Measurements from ENCODE around the gene DELE1. TPM values are rescaled to one million over a fixed set of nuclear protein-coding genes. Genes with fewer than 3 reads are reported as not detected.

The DELE1 gene
- total RNA-seq, 2 donors from 2014 or later: 66.7 to 98.1 TPM

DNA sequence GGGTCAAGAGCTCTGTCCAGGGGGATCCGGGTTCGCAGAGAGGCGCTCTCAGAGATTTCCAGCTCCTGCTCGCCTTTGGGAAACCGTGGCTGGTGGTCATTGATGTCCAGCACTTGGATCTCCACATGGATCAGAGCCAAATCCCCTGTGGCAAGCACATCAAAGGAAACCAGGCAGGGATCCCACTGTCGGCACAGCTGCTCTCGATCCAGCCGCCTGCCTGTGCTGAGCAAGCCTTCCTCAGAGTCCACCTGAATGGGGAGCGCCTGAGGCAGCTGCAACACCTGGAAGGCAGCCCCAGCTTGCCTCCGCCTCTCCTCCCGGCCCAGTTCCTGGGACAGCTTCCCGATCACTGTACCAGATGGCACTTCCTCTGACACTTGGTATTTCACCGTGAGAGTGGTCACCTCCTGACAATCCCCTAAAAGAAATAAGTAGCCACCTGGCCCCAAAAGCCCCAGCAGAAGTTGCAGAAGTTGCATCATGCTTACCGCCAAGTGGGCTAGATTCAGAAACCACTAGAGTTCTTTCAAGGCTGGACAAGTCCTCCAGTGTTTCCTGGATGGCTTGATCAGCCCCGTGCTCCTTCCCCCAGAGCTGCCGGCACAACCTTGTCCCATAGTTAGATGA, 33.8 kb downstream of the DELE1 start:
- Histone ChIP-seq H3K9me3 (no peaks in the 10 kb centered on the region), H3K27ac (no peak overlapping the region), H3K36me3 (no peaks in the 10 kb centered on the region), H3K4me3 (no peak overlapping the region), H3K27me3 (replicated peaks; ENCODE audit: insufficient read depth) (no peaks in the 10 kb centered on the region), H3K4me1 (replicated peaks) (no peaks in the 10 kb centered on the region)
- WGBS: 66% methylated on average over 16 of the region's 16 CpGs
- no peak for DNase-seq (ENCODE audit: low spot score)
- TF ChIP-seq POLR2A (IDR thresholded peaks at IDR 0.05) (no peak), POLR2AphosphoS5 (IDR thresholded peaks at IDR 0.05) (no peak)
- TF ChIP-seq, protein P1, sequence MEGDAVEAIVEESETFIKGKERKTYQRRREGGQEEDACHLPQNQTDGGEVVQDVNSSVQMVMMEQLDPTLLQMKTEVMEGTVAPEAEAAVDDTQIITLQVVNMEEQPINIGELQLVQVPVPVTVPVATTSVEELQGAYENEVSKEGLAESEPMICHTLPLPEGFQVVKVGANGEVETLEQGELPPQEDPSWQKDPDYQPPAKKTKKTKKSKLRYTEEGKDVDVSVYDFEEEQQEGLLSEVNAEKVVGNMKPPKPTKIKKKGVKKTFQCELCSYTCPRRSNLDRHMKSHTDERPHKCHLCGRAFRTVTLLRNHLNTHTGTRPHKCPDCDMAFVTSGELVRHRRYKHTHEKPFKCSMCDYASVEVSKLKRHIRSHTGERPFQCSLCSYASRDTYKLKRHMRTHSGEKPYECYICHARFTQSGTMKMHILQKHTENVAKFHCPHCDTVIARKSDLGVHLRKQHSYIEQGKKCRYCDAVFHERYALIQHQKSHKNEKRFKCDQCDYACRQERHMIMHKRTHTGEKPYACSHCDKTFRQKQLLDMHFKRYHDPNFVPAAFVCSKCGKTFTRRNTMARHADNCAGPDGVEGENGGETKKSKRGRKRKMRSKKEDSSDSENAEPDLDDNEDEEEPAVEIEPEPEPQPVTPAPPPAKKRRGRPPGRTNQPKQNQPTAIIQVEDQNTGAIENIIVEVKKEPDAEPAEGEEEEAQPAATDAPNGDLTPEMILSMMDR (IDR thresholded peaks at IDR 0.05): no peak
- intact Hi-C loops (cut with DNase I): no loop called here

DNA sequence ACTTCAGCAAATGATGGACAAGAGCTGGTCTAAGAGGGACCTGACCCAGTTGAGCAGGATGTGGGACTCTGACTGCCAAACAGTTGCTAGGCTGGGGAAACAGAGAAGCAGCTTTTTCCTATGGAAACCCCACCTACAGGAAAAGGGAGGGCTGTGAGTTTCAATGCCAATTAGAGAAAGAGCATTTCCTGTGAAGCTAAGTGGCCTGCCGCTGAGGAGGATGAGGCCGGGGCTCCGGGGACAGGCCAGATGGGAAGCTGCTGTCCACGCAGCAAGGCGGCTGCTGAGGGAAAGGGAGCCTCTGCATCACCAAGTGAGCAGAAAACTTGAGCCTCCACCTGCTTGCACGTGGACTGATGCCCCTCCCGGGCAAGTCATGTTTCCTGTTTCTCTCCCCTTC, 34.4 kb downstream of the DELE1 start, which contains the start of gene PCDH12:
PCDH12 (minus strand) TSS at position 90 of the 400 bp plus-strand sequence. CDS start 351 bp downstream, outside the sequence.
- WGBS: 34% methylated on average over 7 of the region's 7 CpGs
- H3K4me1 ChIP-seq (replicated peaks): no peaks in the 10 kb centered on the region
- no peak within 1 kb of the TSS for H3K4me3 ChIP-seq
- TF ChIP-seq, protein P1 (IDR thresholded peaks at IDR 0.05): no peak
- TF ChIP-seq POLR2A (IDR thresholded peaks at IDR 0.05): no peak
- no peak for TF ChIP-seq POLR2AphosphoS5 (IDR thresholded peaks at IDR 0.05)
- H3K9me3 ChIP-seq: no peaks in the 10 kb centered on the region
- DNase-seq (ENCODE audit: low spot score): no peak
- H3K27ac ChIP-seq: no peak within 1 kb of the TSS
- H3K27me3 ChIP-seq (replicated peaks; ENCODE audit: insufficient read depth): no peaks in the 10 kb centered on the region
- H3K36me3 ChIP-seq: no peaks in the 10 kb centered on the region
- intact Hi-C loops (cut with DNase I): no loop called here

DNA sequence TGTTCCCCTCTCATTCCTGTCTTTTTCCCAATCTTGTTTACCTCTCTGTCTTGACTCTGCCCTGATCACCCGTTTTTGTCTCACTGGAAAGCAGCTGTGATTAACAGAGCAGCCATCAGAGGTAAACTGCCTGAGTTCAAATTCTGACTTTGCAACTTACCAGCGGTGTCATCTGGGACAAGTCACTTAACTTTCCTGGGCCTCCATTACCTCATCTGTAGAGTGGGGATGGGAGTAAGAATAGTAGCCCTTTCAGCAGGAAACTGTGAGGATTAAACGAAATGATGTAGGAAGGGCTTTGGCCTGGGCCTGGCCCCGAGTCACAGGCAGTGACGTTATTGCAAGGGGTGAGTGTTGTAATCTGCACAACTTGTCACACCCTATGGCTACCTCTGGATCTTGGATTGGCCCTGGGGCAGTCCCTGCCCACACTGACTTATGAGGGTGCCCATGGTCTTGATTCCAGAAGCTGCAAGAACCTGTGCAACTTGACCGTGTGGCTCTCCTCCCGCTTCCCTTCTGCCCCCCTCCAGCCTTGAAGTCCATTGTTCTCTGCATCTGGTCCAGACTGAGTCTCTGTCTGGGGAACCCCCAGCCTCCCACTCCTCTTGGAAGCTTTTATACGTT, 35.0 kb downstream of the DELE1 start:
- Histone ChIP-seq H3K27ac (no peak overlapping the region), H3K27me3 (replicated peaks; ENCODE audit: insufficient read depth) (no peaks in the 10 kb centered on the region), H3K4me1 (replicated peaks) (no peaks in the 10 kb centered on the region), H3K4me3 (no peak overlapping the region), H3K9me3 (no peaks in the 10 kb centered on the region), H3K36me3 (no peaks in the 10 kb centered on the region)
- TF ChIP-seq, protein P1 (IDR thresholded peaks at IDR 0.05): no peak
- TF ChIP-seq POLR2A (IDR thresholded peaks at IDR 0.05): no peak
- TF ChIP-seq POLR2AphosphoS5 (IDR thresholded peaks at IDR 0.05): no peak
- intact Hi-C loops (cut with DNase I): no loop called here
- 72% methylated on average over 8 of the region's 8 CpGs for WGBS
- DNase-seq (ENCODE audit: low spot score): no peak

DNA sequence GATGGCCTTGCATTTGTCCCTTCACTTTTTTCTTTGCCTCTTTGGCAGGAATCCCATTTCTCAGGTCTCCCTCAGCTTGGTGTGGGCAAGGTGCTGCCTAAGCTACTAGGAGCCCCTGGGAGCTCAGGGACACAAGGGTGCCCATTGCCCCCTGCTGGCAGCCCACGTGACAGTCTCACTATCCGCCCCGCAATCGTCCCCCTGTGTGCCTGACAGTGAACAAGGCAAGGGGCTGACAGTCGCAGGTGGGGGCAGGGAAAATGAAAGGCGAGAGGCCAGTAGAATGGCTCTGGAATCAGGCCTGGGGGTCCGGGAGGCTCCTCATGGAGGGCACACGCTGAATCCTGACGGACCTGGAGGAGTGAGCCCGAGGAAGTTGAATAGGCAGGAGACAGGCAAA, 36.3 kb downstream of the DELE1 start:
- no peak for TF ChIP-seq POLR2AphosphoS5 (IDR thresholded peaks at IDR 0.05)
- TF ChIP-seq, protein P1 (IDR thresholded peaks at IDR 0.05): peak in 1 of 4 experiments; percentile 7
- H3K27ac ChIP-seq: no peak overlapping the region
- no peak for DNase-seq (ENCODE audit: low spot score)
- H3K4me1 ChIP-seq (replicated peaks): no peaks in the 10 kb centered on the region
- H3K36me3 ChIP-seq: no peaks in the 10 kb centered on the region
- H3K27me3 ChIP-seq (replicated peaks; ENCODE audit: insufficient read depth): no peaks in the 10 kb centered on the region
- no peak overlapping the region for H3K4me3 ChIP-seq
- intact Hi-C loops (cut with DNase I): loop anchor here (2.0 to 10.0 kb wide), 3 partner anchors 55 to 267 kb away; partner anchors contain the start of genes GNPDA1 and PCDH1
- no peaks in the 10 kb centered on the region for H3K9me3 ChIP-seq
- 56% methylated on average over 10 of the region's 10 CpGs for WGBS

Measured in prostate gland (tissue), 2 donors.